Stimulated activated CD4-positive, alpha-beta T cell treated with anti-CD3 and anti-CD28 coated beads, Interleukin-1b, Interleukin-23, amount 100 ng/mL, for 48 hours (primary cell): ENCODE data around the gene AFG3L2.

Experiments used
- DNase-seq: peaks from one replicate; pipeline ENCODE4 v3.0.0-alpha.2; 2020

The AFG3L2 gene

DNA sequence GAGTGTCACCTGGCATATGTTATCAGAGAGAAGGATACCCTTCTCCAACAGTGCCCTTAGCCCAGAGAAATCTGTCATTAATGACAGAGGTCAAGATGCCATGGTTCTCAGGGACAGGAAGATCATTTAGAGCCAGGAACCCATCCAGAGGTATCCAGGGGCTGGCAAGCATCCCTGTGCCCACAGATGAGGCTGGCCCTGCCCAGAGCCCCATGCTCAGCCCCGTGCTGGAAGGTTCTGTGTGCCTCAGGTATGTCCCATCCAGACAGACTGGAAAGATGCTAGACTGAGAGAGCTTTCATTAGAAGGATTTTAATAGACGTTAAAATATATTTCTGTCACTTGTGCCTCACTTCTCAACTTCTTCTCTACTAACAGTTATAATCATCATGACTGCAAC is 77.2 kb downstream of the AFG3L2 start:
- DNase-seq = no peak

DNA sequence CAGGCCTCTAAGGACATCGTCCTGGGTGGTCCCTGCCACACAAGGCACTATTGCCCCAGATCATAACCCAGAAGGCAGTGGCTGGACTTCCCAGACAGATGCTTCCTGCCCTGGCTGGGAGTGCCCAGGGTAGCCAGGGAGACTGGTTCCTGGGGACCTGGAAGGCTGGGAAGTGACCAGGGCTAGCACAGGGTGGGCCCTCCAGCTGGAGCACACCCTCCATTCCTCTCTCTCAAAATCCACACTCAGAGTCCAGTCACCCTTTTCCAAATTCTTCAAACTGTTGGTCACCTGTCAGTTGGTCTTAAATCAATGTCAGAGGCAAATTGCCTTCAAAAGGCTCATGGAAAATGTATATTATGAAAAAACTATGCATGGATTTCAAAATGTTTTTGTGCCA is 80.6 kb downstream of the AFG3L2 start:
- DNase-seq = no peak

DNA sequence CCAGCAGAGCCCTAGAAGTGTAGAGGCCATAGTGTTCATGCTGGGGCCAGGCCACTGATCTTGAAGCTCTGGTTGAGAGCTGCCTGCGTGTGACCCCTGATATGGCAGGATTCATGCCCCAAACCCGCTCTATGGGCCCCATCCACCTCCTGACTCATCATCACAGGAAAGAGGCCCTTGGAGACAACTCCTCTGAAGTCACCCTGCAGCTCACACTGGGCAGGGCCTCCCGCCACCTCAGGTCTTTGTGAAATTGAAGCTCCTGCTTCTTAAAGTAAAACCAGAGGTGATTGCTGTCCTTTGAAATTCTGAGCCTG is 81.0 kb downstream of the AFG3L2 start:
- no peak for DNase-seq

DNA sequence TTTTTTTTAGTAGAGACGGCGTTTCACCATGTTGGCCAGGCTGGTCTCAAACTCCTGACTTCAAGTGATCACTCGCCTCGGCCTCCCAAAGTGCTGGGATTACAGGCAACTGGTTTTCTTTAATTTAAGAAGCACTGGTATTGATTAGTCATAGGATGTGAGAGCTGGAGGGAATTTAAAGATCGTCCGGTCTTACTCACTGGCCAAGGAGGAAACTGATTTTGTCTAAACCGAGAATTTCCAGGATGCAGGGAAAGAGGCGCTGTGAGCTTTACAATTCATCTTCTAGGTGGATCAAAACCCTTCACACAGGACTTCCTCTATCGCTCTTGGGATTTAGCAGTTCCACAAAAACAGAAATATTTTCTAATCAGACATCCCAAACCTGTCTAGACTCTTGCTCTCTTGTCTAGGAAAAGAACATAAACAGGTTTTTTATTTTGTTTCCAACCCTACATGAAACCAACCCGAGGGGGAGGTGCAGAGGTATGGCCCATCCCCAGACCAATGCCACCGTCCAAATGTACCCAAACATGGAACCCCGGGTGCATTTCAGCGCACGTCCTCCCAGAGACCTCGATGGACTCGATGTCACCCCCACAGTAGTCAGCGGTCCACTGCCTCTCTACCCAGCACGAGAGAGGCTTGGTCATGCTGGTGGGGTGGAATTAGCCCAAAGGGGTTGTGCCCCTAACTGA is 81.5 kb downstream of the AFG3L2 start:
- no peak for DNase-seq

DNA sequence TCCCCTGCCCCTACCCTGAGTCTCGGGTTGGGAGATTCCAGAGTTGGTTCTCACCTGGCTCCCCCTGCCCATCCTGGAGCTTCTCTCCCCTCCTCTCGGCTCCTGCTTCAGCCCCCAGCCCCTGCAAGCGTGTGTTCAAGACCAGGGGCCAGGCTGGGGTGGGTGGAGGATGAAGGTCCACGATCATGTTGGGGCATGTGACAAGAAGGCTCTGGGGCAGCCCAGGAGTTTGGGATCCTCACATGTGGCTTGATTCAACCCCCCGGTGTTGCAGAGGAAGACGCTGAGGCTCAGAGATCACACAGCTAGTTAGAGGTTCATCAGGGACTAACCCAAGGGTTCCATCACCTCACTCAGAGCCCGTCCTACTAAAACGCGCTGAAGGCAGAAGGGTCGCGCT is 83.2 kb downstream of the AFG3L2 start:
- no peak for DNase-seq

DNA sequence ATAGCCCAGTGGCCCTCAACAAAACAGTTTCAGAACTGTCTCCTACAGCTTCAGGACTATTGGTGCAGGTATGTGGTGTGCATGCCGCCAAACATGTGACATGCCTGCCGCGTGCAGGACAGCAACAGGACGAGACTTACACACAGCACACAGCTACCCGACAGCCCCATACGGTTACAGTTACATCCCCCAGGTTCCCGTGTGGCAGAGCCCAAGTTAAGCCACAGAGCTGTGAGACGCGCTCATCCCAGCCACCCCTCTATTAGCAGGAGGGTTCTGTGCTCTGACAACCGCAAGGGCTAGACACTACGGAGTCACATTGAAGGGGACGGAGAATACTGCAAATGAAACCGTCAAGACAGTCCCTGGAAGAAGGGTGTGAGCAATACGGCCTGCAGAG is 85.3 kb downstream of the AFG3L2 start:
- DNase-seq = no peak

DNA sequence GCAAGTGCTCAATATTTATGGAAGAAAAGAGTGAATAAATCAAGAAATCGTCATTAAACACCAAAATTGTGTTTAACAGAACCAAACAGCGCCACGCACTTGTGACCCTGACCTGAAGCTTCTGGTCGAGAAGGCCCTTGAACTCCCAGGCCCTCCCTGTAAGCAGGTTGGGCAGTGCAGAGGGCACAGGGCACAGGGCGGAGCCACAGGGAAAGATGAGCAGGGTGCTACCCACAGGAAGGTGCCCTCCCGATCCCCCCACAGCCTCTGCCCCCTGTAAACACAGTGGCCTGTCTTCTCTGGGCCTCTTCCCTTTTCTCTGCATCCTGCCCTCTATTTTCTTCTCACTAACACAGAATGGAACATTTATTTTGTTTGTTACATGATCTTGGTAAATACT is 85.9 kb downstream of the AFG3L2 start:
- no peak for DNase-seq

DNA sequence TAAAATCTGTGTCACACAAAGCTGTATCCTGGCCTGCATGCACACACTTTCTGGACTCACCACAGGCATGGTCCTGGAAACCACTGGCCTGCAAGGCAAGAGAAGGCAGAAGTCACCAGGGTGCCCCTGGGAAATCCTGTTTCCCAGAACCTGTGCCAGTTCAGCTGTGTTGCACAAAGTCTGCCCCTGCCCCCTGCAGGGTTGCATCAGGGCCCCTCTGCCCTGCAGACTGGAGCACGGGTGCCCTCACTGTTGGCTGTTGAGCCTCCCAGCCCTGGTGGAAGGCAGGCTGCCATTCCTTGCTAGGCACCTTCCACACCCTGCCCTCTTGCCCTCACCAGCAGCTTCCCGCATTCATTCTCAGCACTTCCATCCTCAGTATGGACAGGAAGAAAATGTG is 86.9 kb downstream of the AFG3L2 start:
- no peak for DNase-seq

DNA sequence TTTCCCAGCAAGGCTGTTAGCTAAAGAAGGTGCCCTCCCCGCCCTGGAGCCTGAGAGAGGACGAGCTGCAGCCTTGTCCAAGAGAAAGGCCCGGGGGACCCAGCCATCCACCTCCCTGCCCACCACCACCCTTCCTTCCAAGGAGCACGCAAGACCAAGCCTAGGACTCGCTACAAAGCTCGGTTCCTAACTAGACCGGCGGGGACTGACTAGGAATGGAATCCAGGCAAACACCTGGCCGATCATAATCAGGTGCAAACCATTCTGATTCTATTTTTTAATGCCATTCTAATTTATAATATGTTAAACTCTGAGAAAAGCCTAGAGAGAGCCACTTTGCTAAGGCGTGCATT is 88.6 kb downstream of the AFG3L2 start:
- no peak for DNase-seq

DNA sequence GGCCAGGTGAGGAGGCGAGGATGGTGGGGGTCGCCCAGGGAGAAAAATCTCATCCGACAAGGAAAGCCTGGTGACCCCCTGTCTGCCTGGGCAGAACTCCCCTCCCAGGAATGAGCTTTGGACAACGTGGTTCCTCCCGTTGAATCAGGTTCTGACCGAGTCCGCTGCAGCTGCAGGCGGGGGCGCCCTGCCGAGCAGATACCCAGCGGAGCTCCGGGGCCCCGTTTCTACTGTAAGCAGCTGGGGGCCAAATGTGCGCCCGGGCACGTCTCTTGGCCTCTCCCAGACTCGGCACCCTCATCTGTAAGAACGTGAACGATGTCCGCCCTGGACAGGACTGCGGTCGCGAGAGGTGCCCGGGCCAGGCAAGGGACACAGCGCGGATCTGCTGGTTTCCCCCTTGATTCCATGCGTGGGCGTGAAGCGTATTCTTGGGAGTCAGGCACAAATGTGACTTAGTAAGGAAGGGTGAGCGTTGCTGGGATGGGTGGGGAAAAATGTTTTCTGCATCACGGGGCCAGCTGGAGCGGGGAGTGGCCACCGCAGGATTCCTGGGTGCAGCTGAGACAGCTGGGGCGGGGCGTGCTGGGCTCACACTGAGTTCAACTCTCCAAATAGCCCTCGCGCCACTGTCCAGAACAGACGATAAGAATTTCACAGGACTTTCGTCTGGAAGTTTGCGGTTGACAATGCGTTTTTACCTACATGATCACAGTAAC is 89.2 kb downstream of the AFG3L2 start:
- DNase-seq = no peak

DNA sequence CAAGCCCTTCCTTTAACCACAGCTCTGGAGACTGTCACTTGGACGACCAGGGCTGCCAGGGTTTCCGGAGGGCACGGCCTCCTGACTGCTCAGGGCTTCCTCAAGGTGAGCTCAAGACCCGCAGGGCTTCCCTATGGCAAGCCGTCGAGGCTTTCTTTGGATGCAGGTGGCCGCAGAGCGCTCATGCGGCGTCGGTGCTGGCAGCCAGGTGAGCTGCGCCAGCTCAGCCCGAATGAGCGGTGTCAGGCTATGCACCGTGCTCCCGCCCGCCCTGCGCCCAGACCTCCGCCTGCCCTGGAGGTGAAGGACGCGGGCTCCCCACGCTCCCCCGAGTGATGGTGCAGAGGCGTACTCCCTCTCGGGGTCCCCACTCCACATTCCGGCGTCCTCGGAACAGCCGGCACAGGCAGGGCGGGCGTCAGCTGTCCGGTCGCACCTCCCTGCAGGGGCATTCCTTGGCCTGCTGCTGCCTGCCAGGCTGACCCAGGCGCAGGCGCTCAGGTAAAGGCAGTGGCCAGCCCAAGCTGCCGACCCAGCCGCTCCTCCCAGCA is 89.8 kb downstream of the AFG3L2 start:
- no peak for DNase-seq

DNA sequence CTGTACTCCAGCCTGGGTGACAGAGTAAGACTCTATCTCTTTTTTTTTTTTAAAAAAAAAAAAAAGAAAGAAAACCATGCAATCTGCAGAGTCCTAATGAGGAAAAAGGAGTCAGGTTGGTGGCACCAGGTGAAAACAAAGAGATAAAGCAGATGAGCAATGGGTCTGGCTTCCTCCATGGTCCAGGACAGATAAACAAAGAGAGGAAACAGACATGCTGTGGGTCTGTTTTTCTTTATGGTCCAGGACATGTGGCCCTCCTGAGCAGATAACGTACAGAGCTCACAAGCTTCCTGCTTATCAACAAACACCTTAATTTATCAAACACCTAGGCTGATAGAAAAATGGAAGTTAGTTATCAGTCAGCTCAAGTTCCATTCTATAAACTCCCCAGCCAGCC is 93.4 kb downstream of the AFG3L2 start:
- no peak for DNase-seq

DNA sequence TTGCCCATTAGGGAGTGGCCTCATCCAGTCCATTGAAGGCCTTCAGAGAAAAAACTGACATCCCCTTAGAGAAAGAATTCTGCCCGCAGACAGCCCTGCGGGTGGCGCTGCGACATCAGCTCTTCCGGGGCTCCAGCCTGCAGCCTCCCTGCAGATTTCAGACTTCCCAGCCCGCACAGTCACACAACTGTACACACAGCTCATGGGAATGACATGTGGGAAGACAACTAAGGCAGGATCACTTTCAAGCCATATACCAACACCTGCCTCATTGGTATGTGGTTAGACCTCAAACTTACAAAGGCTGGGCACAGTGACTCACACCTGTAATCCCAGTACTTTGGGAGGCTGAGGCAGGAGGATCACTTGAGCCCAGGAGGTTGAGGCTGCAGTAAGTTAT is 93.8 kb downstream of the AFG3L2 start:
- no peak for DNase-seq

DNA sequence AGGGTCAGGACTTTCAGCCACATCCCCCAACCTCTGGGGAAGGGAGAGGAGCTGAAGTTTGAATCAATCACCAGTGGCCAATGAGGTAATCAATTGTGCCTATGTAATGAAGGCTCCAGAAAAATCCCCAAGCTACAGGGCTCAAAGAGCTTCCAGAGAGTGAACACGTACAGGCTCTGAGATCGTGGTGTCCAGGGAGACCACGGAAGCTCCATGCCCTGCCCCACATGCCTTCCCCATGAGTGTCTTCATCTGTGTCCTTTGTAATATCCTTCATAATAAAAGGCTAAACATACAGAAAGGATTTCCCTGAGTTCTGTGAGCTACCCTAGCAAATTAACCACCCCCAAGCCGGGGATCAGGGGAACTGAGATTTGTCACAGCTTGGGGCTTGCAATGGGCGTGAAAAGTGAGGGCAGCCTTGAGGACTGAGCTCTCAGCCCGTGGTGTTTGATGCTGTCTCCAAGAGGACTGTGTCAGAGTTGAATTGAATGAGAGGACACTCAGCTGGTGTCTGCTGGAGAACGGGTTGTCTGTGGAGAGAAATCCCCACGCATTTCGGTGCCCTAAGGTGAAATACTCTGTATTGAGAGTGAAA is 94.5 kb downstream of the AFG3L2 start:
- no peak for DNase-seq

DNA sequence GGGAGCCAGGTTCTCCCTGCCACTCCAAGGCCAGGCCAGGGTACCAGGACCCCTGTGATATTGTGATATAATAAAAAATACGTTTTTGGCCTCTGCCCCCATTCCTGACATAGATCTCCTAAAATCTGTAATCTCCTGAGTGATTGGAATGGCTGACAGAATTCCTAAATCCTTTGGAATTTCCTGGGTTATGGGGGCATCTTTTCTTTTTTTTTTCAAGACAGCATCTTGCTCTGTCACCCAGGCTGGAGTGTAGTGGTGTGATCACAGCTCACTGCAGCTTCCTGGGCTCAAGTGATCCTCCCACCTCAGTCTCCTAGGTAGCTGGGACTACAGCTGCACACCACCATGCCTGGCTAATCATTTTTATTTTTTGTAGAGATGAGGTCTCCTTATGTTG is 95.2 kb downstream of the AFG3L2 start:
- DNase-seq = no peak

DNA sequence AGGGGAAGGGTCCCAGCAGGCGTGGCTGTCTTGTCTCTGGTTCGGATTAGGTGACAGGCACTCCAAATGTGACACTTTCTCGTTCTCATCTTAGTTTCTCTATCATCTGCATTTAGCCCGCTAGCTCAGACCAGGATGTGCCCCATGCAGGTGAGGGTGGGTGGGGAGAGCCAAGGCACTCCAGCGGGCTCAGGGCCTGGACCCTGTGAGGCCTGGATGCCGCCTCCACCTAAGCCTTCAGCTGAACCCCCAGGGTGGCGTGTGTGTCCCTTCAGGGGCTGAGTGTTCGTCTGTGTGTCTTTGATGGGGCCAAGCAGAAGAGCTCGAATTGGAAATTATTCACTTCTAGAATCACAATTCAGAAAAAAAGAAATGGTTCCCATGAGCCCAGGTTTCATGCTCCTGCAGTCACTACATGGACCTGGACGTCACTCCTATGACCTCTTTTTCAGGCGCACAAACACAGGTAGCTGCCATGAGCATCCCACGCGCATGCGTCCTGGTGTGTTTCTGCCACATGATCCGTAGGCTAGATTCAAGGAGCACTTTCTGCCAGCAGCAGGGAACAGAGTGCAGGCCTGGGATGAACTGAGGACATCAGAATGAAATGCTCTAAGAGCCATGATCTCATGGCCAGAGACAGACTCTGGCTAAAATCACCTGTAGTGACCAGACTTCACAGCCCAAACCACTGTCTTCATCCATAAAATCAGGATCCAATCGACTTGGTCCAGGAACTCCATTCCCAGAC is 97.1 kb downstream of the AFG3L2 start:
- DNase-seq = no peak
